Activated CD8-positive, alpha-beta memory T cell treated with anti-CD3 and anti-CD28 coated beads, Interleukin-2, amount 50 U/mL, for 24 hours (primary cell): ENCODE results near the gene SERPING1.

ENCODE experiments used
- DNase-seq: peaks from one replicate; pipeline ENCODE4 v3.0.0-alpha.2; 2020; ENCODE audit errors: extremely low read depth

SERPING1 gene

DNA sequence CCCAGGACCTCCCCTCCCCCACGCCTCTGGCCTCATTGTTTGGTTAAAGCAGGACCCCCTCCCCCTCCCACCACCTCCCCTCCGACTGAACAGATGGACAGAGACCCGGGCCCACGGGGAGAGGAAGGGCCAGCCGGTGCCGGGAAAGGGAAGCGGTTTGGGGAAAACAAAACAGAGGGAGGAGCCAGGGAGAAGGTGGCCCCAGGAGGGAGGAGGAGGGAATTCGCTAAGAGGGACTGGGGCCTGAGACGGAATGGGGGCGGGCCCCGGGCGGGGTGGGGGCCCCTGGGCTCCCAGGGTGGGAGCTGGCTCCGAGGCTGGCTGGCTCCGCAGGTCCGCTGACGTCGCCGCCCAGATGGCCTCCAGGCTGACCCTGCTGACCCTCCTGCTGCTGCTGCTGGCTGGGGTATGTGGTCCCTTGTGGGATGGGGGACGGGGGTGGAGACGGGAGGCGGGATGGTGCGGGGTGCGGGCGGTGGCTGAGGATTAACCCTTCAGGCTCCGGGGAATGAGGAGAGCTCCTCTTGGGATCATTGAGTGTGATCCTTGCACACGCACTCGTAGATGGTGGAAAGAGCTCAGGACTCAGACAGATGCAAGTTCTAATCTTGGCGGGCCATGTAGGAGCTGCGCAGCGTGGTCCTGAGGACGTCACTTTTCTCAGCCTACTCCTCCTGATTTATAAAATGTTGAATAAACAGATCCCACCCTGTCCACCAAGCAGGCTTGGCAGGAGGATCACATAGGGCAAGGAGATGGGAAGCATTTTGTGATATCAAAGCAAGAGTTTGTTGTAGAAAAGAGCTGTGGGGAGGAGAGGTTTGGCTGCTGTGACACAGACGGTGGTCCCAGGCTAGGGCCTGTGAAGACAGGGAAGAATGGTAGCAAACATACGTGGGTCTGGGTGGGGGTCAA lies 688 bp downstream of the SERPING1 start:
- no peak for DNase-seq

DNA sequence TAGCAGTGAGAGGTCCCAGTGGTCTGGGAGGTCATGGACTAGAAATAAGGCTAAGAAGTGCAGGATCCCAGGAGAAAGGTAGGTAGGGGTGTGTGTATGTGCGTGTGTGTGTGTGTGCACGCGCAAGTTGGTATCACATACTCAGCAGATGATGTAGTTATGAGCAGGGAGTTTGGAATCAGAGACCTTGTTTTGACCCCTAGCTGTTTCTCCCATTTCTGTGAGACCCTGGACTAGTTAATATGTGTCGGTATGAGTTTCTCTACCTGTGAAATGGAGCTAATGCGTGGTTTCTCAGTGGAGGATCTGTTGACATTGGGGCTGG lies 1.3 kb downstream of the SERPING1 start:
- DNase-seq, result no peak

DNA sequence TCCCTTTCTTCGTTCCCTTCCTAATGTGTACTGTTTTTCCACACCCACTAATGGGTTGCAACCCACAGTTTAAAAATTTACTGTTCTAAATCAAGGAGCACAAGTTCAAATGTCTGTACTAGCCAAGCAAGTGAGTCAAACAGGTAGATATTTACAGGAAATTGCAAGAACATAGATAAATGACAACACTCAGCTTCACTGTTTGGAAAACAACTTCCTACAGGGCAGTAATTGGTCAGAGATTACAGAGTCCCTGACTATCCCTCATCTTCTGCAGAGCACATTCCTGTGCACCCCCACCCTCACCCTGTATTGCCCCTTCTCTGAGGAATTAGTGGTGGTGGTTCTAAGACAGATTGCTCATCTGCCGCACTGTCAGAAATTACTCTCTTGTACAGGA lies 1.9 kb downstream of the SERPING1 start:
- DNase-seq, result no peak

DNA sequence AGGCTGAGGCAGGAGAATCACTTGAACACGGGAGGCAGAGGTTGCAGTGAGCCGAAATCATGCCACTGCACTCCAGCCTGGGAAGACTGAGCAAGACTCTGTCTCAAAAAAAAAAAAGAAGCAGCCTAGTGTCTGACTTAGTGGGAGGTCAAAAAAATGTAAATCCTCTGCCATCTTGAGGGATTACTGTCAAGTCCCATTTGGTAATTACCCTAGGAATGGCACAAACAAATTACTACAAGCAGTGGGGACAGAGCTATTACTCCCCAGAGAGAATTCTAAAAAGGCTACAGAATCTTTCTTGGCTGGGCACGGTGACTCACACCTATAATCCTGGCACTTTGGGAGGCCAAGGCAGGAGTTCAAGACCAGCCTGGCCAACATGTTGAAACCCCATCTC lies 3.8 kb downstream of the SERPING1 start:
- DNase-seq, result no peak

DNA sequence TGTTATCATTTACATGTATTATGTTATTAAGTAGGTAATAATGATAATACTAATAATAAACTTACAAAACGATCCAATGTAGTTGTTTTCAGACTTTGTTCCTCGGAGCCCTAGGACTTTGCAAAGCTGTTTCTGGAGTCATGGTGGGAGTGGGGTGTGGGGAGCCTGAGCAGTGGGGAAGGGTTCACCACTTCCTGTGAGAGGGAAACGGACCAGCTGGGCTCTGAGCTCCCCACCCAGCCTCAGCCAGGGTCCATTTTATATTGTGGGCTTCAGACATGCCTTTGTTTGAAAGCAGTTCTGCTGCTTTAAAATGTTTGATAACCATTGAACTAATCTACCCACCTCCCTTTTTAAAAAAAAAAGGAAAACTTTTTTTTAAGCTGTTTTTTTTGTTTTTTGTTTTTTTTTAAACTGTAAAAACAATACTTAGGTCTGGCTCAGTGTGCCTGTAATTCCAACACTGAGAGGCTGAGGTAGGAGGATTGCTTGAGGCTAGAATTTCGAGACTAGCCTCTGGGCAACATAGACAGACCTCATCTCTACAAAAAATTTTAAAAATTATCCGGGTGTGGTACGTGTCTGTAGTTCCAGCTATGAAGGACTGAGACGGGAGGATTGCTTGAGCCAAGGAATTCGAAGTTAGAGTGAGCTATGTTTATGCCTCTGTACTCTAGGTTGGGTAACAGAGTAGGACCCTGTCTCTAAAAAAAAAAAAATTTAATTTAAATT lies 7.0 kb downstream of the SERPING1 start:
- DNase-seq, result no peak

DNA sequence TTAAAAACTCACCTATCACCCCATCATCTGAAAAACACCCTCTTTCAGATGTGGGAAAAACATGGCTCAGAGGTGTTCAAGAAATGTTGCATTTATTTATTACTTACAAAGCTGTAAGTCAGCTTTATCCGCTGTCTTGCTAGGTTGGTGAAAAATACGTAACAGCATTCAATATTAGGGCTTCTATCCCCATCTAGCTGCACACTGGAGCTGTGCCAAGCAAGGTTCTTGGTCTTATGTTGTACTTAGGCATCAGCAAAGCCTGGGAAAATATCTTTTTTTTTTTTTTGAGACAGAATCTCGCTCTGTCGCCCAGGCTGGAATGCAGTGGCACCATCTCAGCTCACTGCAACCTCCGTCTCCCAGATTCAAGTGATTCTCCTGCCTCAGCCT lies 7.5 kb downstream of the SERPING1 start:
- DNase-seq, result no peak

DNA sequence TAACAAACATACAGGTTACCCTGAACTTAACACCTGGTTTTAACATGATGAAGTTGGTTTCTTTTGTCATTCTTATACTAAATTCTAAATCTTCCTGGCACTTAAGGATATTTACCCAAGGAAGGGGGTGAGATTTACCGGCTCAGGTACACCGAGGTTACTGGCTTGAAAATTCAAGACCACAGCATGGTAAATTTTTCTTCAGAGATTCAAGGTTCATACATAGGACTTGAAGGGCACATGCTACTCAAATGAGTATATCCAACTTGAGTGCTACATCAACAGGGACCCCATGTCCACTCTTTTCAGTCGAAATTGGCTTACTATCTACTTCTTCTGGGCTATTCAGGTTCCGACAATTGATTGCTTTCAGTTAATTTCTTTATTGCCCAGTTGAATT lies 12.7 kb downstream of the SERPING1 start:
- no peak for DNase-seq

DNA sequence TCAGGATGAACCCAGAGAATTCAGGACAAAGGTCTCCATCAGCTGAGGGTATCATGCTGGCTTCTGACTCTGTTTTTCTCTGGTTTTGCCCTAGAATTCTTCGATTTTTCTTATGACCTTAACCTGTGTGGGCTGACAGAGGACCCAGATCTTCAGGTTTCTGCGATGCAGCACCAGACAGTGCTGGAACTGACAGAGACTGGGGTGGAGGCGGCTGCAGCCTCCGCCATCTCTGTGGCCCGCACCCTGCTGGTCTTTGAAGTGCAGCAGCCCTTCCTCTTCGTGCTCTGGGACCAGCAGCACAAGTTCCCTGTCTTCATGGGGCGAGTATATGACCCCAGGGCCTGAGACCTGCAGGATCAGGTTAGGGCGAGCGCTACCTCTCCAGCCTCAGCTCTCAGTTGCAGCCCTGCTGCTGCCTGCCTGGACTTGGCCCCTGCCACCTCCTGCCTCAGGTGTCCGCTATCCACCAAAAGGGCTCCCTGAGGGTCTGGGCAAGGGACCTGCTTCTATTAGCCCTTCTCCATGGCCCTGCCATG lies 16.8 kb downstream of the SERPING1 start:
- DNase-seq, result no peak

DNA sequence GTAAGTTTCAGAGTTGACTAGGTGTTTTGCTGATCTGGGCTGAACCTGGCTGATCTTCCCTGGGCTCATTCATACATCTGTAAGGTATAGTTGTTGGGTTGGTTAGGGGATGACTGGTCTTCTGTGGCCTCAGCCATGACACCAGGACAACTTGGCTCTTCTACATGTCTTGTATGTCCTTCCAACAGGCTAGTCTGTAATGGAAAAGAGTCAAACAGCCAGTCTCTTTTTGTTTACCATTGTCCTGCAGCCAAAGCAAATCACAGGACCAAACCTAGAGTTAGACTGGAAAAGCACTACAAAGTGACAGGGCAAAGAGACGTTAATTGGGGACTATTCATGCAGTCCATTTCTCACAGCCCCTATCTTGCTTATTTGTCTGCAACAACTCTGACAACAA lies 17.8 kb downstream of the SERPING1 start:
- DNase-seq, result no peak

DNA sequence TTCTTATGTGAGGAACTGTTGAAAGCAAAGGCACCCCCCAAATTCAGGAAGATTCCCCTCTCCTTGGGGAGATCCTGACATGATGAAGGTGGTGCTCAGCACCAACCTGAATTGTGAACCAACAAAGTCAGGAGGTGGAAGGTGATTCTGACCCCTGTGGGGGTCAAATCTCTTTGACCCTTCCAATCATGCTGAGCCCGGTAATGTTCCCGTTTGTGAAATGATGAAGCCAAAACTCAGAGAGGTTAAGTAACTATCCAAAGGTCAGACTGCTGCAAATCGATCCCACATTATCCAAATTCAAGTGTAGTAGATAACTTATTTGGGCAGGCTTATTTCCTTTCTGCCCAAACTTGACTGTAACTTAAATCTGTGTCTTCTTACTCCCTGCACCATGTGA lies 19.1 kb downstream of the SERPING1 start:
- DNase-seq, result no peak

DNA sequence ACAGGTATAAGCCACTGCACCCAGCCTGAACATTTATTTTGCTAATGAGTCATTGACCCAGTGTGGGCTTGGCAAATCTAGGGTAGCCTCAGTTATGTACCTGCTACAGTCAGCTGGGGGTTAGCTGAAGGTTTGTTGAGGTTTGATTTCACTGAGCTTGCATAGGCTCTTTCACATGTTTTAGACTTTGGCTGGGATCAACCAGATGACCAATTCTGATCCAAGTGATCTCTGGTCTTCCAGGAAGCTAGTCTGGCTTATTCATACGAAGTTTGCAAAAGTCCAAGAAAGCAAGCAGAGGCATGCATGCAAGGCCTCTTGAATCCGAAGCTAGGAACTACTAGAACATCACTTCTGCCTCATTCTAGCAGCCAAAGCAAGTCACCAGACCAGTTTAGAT lies 21.0 kb downstream of the SERPING1 start:
- no peak for DNase-seq

DNA sequence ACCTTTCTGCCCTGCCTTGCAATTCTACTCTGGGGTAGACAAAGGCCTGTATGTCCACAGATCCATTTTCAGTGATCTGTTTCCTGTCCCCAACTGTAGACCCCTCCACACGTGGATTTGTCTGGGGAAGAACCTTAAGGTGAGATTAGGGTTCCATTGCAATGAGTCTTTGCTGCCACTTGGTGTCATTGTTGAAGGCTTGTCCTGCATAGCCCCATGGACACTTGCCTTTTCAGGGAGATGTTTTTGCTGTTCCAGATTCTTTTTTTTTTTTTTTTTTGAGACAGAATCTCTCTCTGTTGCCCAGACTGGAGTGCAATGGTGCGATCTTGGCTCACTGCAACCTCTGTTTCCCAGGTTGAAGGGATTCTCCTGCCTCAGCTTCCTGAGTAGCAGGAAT lies 21.8 kb downstream of the SERPING1 start:
- DNase-seq, result no peak

DNA sequence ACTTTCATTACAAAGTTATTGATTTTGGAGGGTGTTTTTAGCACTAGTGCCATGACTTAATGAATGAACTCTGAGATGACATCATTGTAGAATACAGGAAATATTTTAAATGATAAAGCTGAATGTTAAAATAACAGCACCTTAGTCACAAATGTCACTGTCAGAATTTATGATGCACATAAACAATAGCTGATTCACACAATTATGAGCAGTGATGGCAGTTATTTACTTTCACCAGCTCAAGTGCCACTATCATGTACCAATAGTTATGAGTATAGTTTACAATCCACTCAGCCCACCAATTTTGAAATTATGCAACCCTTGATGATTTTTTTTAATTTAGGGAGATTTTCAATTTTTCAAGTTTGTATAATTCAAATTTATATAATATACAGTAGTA lies 23.0 kb downstream of the SERPING1 start:
- DNase-seq, result no peak

DNA sequence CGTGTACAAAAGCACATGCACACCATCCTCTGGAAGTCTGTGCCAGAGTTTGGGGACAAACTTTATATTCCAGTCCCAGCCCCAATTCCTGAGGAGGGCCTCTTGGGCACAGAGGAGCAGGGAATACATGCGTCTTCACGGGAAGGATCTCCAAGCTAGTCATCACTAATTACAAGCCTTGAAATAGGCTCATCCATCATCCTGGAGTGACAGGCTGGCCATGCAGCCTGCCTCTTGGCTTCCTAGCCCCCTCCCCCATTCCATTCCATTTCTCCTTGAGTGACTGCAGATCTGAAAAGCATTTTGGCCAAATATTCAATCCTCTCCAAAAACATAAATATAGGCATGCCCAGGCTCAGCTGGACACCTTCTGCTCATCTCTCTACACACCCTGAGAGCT lies 24.8 kb downstream of the SERPING1 start:
- DNase-seq, result no peak

DNA sequence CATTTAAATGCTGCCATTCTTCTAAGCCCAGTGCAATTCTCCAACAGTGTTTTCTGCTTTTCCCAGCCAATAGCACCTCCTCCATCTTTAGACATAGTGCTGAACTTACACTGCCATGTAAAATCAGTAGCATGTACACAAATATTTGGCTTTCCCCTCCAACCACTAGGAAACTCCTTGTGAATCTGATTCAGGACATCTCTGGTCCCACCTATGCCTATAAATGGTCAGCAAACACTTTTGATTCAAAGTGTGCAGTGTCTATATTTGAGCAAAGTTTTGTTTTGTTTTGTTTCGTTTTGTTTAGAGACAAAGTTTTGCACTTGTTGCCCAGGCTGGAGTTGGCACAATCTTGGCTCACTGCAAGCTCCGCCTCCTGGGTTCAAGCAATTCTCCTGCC lies 27.4 kb downstream of the SERPING1 start:
- no peak for DNase-seq

DNA sequence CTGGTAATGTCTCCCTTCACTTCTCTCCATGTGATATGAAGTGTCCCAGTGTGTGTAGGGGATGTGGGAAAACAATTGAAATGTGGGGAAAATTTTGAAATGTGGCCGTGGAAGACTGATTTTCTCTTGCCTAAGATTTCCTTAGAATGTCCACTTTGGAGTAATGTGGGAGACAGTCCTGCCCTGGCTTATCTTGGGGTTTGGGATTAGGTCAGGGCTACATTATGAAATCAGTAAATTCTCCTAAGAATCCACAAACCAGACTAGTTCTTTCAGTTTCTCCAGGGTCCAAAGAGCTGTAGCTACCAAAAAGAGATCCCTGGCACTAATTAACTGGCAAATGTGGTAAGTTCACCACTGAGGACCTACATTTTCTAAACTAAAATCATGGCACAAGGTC lies 29.4 kb downstream of the SERPING1 start:
- DNase-seq, result no peak

DNA sequence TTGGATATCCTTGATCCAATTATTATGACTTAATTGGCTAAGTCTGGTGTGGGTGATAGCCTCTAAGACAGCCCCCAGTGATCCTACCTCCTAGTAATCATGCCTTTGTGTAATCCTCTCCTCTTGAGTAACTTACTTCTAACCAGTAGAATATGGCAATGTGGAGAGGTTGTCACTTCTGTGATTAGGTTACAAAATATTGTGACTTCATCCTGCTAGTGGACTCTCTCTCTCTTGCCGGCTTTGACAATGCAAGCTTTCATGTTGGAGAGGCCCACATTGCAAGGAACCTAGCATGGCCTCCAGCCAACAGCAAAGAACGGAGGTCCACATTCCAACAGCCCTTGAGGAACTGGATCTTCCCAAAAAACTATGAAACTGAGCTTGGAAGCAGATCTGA lies 32.7 kb downstream of the SERPING1 start:
- no peak for DNase-seq

DNA sequence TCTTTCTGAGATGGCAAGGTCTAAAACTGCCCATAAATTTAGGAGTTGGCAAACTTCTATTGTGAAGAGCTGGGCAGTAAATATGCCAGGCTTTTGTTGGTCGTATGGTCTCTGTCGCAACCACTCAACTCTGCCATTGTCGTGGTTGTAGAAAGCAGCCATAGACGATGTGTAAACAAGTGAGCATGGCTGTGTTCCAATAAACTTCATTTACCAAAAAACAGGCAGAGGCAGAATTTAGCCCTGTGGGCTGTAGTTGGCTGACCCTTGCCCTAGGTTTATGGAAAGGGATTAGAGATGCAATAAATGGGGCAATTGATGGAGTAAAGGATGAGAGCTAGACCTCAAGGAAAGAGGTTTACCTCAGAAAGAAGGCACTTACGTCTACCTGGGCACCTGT lies 34.6 kb downstream of the SERPING1 start:
- DNase-seq, result no peak

DNA sequence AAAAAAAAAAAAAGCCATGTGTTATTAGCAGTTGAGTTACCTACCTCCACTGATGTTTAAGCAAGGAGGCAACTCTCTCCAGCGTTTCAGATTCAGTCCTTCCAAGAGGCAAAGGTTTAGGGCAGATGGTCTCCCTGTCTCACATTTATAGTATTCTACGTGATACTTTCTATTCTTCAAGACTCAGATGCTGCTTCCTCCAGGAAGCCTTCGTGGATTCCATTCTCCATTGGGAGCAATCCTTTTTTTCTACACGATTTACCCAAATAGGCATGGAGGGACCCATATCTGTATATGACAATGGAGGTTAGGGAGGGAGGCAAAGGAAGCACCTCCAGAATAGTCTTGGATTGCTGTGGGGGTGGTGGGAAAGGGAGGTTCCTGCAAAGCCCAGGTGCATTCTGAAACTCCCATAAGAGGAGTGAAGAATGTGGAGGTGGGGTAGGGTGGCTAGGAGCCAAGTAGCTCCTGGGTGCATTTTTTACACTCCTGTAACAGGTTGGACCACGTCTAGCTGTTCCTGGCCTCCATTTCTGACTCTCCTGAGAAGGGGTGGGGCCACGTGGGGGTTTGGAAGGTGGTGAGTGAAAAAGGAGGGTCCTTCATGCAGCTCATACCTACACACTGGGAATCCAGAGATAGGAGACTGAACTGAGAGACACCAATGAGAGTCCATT lies 36.0 kb downstream of the SERPING1 start:
- no peak for DNase-seq

DNA sequence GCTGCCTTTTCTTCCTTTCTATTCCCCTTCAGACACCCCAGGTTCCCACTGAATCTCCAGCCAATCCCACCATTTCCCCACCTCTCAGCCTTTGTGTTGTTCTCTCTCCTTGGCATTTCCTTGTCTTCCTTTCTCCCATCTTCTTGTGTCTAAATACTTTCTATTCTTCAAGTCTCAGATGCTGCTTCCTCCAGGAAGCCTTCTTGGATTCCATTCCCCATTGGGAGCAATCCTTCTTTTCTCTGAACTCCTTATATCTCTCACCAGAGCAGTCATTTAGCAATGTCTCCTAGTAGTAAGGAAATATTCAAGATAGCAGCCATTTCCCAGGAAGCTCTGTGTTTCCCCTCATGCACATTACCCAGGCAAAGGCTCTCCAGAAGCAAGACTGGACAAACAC lies 36.8 kb downstream of the SERPING1 start:
- no peak for DNase-seq

DNA sequence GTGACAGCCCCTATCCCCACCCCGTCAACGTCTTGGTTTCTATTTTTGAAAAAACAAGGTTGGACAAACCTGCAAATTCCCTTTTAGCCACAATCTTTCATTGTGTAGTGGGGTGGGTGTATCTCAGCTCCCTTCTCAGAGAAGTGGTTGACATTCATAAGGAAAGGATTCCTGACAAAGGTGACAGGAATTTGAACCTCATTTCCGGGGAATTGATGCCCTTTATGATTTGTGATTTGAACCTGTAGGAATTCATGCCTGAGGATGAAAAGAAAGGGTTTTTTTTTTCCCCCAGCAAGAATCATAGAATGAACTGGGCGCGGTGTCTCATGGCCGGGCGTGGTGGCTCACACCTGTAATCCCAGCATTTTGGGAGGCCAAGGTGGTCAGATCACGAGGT lies 37.8 kb downstream of the SERPING1 start:
- DNase-seq, result no peak

DNA sequence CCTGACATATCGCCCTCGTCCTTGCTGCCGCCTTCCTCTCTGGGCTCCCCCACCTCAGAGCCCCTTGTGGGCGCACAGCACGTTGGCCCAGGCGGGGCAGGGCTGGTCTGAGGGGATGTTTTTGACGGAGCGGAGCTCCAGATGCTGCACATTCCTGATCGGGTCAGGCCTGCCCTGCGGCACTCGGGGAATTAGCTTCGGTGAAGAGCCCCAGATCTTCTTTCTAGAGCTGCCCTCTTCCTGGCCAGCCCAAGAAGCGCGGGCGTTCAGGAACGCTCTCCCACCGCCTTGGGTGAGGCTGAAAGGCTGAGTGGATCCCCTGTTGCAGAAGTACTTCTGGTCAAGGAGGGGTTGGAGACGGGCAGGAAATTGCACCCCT lies 40.1 kb downstream of the SERPING1 start:
- no peak for DNase-seq
